GM21423 (cell line): Measurements from ENCODE around the gene E2F1.
"Not testable (repeated sequence)": the region's sequence is repeated elsewhere in the genome, so short reads cannot be mapped to it uniquely, and the experiment has no call there.

ENCODE experiments used
- ATAC-seq: cut with Tn5 transposase; IDR thresholded peaks from one replicate; pipeline ENCODE4 v1.9.1; 2021; ENCODE audit warnings: mild to moderate bottlenecking, moderate library complexity; ENCODE audit not compliant: unreplicated experiment

The E2F1 gene

GRCh38 chr20:33710681-33711445 is 24.7 kb upstream of the E2F1 start:
- no peak for ATAC-seq

- ATAC-seq = no peak
Measured at GRCh38 chr20:33709905-33710541, 23.8 kb upstream of the E2F1 start.

- no peak for ATAC-seq
Measured at GRCh38 chr20:33709398-33709797, 23.2 kb upstream of the E2F1 start.

- ATAC-seq = no peak
Measured at GRCh38 chr20:33707668-33708067, 21.5 kb upstream of the E2F1 start.

- ATAC-seq = no peak
Measured at GRCh38 chr20:33704197-33704924, 18.2 kb upstream of the E2F1 start.

GRCh38 chr20:33703498-33704137 is 17.4 kb upstream of the E2F1 start:
- no peak for ATAC-seq

GRCh38 chr20:33702861-33703260 is 16.7 kb upstream of the E2F1 start:
- no peak for ATAC-seq

- no peak for ATAC-seq
Measured at GRCh38 chr20:33701629-33702450, 15.7 kb upstream of the E2F1 start.

GRCh38 chr20:33700696-33701441 is 14.7 kb upstream of the E2F1 start:
- not testable (repeated sequence) for ATAC-seq

- not testable (repeated sequence) for ATAC-seq
Measured at GRCh38 chr20:33698966-33699365, 12.8 kb upstream of the E2F1 start.

- ATAC-seq = no peak
Measured at GRCh38 chr20:33697129-33697528, 10.9 kb upstream of the E2F1 start.

GRCh38 chr20:33696448-33696847 is 10.3 kb upstream of the E2F1 start:
- no peak for ATAC-seq

- no peak for ATAC-seq
Measured at GRCh38 chr20:33694639-33695012, 8.4 kb upstream of the E2F1 start.

GRCh38 chr20:33693741-33694638 is 7.8 kb upstream of the E2F1 start:
- no peak for ATAC-seq

GRCh38 chr20:33693289-33693688 is 7.1 kb upstream of the E2F1 start:
- ATAC-seq = no peak

- ATAC-seq = no peak
Measured at GRCh38 chr20:33689973-33690372, 3.8 kb upstream of the E2F1 start.

GRCh38 chr20:33689493-33689892 is 3.3 kb upstream of the E2F1 start:
- no peak for ATAC-seq

GRCh38 chr20:33688938-33689424 is 2.8 kb upstream of the E2F1 start:
- ATAC-seq = no peak
